ENCODE data around the gene MBD5. TPM values are rescaled to one million over a fixed set of nuclear protein-coding genes. Genes with fewer than 3 reads are reported as not detected.
"Not testable (repeated sequence)": the region's sequence is repeated elsewhere in the genome, so short reads cannot be mapped to it uniquely, and the experiment has no call there.

MBD5 gene
- polyA plus RNA-seq, 1 donor, result 52.6 TPM

- DNase-seq, result no peak
Measured at GRCh38 chr2:148523315-148523714, 502.4 kb downstream of the MBD5 start.

- no peak for DNase-seq
Measured at GRCh38 chr2:148524519-148524919, 503.6 kb downstream of the MBD5 start.

- DNase-seq, result no peak
Measured at GRCh38 chr2:148525130-148525529, 504.2 kb downstream of the MBD5 start.

GRCh38 chr2:148526509-148527346 is 505.8 kb downstream of the MBD5 start:
- no peak for DNase-seq

GRCh38 chr2:148527488-148528340 is 506.8 kb downstream of the MBD5 start:
- DNase-seq, result no peak

- DNase-seq, result no peak
Measured at GRCh38 chr2:148528356-148529064, 507.6 kb downstream of the MBD5 start.

- no peak for DNase-seq
Measured at GRCh38 chr2:148529745-148530144, 508.9 kb downstream of the MBD5 start.

GRCh38 chr2:148530350-148530749 is 509.5 kb downstream of the MBD5 start:
- DNase-seq, result no peak

- no peak for DNase-seq
Measured at GRCh38 chr2:148531235-148531634, 510.3 kb downstream of the MBD5 start.

GRCh38 chr2:148531669-148532428 is 511.0 kb downstream of the MBD5 start:
- DNase-seq, result no peak

GRCh38 chr2:148533004-148533403 is 512.1 kb downstream of the MBD5 start:
- no peak for DNase-seq

- DNase-seq, result no peak
Measured at GRCh38 chr2:148533685-148534084, 512.8 kb downstream of the MBD5 start.

- DNase-seq, result no peak
Measured at GRCh38 chr2:148534416-148535204, 513.7 kb downstream of the MBD5 start.

GRCh38 chr2:148538375-148538774 is 517.5 kb downstream of the MBD5 start:
- no peak for DNase-seq

- no peak for DNase-seq
Measured at GRCh38 chr2:148540022-148540421, 519.1 kb downstream of the MBD5 start.

- no peak for DNase-seq
Measured at GRCh38 chr2:148541792-148542191, 520.9 kb downstream of the MBD5 start.

GRCh38 chr2:148542614-148543013 is 521.7 kb downstream of the MBD5 start:
- DNase-seq, result no peak

- DNase-seq, result not testable (repeated sequence)
Measured at GRCh38 chr2:148543088-148543540, 522.2 kb downstream of the MBD5 start.

GRCh38 chr2:148545390-148546256 is 524.7 kb downstream of the MBD5 start:
- no peak for DNase-seq

- no peak for DNase-seq
Measured at GRCh38 chr2:148546270-148546669, 525.4 kb downstream of the MBD5 start.
